Tracheal epithelial cell (primary cell): ENCODE results near the gene IL22. TPM values are rescaled to one million over a fixed set of nuclear protein-coding genes. Genes with fewer than 3 reads are reported as not detected.

ENCODE experiments used
- total RNA-seq: library from RNA; depleted of rRNA; stranded (reverse); fragments of >200 nt; gene quantifications from 2 replicates; pipeline ENCODE4 v1.2.1, GENCODE V29; 2014

IL22 gene
- not detected in 2 replicates for total RNA-seq

DNA sequence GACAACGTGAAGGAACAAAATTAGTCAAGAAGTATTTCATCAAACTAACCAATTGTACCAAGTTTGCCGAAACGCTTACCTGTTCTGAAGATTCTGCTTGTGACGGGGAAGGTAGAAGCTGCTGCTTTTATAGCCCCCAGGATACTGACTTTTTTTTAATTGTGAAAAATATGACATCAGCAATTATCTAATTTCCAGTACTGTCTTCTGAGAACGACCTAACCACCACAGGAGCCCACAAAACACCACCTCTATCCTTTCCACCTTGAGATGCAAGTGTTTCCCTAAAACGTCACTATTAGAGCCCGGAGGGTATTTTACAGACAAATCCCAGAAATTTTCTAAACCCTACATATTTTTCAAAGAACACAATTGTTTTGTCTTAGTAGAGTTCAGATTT, at the start of gene IL22:
IL22 (minus strand) TSS at position 101 of the 400 bp plus-strand sequence. CDS start 156 bp downstream, outside the sequence.

DNA sequence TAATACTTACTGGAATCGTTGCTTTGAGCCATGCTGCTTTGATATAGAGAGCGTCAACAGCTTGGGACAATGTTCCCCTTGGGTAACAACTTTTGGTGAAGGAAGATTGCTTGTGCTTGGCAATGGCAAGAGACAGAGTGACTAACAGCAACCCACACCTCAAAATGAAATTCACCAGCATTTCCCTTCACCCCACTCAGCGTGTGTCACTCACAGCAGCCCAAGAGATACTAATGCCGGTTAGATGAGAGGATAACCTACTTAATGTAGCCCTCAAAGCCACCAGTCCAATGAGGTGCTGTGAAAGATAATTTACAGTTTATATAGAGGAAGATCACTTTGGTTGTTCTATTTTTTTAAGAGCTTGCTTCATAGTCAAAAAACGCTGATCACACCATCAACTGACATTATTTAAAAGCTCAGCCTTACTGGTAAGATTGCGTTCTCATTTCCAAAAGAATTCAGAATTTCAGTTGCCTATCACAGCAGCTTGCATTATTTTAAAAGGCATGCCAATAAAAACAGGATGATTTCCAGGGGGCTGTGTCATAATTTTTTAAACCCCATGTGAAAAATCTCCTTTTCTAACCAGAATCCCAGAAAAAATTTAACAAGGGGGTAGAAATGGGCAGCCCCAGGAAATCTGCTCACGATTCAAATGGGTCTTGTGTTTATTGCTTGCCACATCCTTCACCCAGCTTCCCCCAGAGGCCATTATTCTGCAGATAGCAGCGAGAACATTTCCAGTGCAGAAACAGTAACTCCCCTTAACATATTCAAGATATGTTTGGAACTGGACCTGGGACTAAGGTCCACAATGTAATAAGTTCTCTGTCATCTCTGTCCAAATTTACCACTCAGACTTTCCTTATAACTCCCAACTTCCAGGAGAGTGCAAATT, 27.6 kb downstream of the IL22 start, which contains the start of gene IL26:
IL26 (minus strand) TSS at position 235 of the 901 bp plus-strand sequence; CDS start at position 181, 54 bp downstream.

Other genes starting within 250 kb of the IL22 start
- not detected in 2 replicates for gene IFNG, start 93.9 kb downstream of the IL22 start, total RNA-seq
- gene IL26, start 27.8 kb downstream of the IL22 start, total RNA-seq, result not detected in 2 replicates
- gene MDM1, start 78.8 kb upstream of the IL22 start, total RNA-seq, result 2.7 and 6.4 TPM in 2 replicates